DMS53 treated with DMSO at 0.1 percent for 48 hours (cell line): ENCODE data around the gene FAM9A.

ENCODE experiments used
- DNase-seq: peaks from one replicate; lab custom pipeline; 2025; ENCODE audit not compliant: unreplicated experiment; lab: John Stamatoyannopoulos, UW

Gene FAM9A

DNA sequence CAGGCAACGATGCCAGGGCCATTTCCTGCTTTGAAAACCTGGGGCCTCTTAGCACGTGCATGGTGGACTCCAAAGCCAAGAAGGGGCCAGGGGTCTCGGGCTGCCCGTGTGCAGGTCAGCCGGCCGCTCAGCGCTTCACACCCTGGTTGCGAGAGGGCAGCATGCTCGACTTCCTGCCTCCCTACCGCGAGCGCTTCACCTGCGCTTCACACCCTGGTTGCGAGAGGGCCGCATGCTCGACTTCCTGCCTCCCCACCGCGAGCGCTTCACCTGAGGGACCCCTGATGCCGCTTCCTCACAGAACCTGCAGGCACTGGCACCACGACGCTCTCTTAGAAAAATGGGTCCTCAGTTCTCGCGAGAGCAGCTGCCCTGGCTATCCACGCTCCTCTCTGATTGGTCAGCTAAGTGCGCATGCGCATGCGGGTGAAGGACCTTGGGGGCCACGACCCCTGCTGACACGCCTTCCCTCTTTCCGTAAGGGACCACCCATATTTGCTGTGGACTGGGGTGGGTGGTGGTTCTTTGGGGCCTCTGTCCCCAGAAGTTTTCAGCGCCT lies at the start of gene FAM9A:
Gene FAM9A (minus strand): TSS at position 343 of the 559 bp plus-strand sequence. CDS start 1,212 bp downstream, outside the sequence.
- DNase-seq, result no peak

DNA sequence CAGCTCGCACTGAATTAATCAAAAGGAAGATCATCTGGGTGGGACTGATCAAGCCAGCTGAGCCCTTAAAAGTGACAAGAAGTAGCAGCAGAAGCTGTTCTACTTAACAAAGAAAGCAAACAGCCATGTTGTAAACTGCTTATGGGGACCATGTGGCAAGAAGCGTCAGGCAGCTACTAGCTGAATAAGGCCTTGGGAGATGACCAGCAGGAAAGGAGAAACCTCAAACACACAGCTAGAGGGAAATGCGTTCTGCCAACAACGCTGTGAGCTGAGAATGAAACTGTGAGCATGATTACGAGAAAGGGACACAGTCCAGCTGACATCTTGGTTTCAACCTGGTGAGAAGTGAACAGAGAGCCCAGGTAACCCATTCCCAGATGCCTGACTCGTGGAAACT lies 49.3 kb upstream of the FAM9A start:
- DNase-seq, result no peak

DNA sequence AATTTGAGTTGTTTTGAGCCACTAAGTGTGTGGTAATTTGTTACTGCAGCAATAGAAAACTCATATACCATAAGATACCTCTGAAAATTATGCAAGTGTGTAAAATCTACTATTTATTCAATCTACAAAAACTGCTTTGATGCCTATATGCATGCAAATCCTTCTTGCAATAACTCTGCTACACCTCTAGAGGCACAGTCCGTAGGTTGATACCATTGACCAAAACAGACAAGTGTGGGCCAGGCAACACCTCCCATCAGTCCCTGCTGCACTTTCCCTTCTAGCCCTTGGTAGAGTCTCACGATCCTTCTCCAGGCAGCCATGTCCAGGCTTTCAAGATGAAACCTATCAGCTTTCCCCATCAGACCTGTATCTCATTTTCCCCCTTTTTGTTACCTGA lies 48.8 kb upstream of the FAM9A start:
- no peak for DNase-seq

DNA sequence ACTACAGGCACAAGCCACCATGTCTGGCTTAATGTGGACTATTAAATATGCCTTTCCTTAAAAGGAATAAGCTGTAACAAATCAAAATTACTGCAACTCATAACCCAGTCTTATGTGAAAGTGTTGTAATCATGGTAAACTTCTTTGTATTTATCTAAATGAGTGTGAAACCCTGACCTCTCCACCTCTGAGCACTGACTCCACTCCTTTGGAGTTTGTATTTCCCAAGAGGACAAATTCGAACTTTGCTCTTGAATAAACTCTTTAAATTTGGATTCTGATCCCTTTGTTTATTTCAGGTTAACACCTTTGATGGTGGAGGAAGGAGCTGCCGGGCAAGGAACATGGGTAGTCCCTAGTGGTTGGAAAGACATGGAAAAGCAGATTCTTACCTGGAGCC lies 48.3 kb upstream of the FAM9A start:
- DNase-seq, result no peak

DNA sequence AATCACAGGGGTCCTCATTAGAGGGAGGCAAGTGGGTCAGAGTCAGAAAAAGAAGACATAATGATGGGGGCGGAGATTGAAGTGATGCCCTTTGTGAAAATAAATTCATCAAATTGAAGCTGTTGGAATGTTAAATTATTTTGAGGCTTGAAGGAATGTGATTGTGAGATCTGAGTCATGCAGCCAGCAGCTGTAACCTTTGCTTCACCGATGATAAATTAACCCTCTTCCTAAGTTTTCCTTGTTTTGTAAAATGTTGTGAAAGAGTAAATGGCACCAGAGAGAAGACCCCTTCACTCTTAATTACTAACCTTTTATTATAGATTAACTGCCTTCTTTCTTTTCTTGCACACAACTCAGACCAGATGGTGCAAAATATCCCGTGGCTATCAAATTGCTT lies 47.7 kb upstream of the FAM9A start:
- DNase-seq, result no peak

DNA sequence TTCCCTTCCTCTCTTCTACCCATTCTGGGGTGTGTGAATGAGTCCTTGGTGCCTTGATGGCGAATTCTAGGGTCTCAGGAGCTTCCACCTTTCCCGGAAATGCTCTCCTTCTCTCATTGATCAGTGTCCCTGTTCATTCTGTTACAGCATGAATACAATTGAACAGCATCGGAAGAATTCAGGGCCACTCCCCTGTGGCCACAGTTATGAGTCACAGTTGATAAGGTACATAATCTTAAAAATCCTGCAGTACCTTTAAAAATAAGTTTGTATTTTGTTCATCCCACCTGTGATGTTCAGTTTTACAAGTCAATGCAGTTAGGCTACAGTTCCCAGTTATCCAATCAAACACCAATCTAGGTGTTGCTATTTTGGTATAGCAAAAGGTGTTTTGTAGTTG lies 47.3 kb upstream of the FAM9A start:
- no peak for DNase-seq

DNA sequence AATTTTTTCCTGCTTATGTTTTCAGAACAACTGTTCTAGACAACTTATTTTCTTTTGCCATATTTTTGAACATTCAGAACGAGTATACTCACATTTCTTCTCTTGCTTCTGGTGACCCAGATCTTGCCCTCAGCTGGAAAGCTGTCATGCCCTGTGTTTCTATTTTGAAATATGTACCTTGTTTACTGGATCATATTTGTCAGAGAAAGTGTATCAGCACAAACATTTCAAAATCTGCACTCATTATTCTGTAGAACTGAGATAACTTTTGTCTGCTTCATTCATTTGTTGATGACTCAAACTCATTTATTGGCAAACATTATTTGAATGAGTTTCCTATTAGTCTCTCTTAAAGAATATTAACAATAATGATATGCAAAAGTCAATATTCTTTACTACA lies 46.2 kb upstream of the FAM9A start:
- DNase-seq, result no peak

DNA sequence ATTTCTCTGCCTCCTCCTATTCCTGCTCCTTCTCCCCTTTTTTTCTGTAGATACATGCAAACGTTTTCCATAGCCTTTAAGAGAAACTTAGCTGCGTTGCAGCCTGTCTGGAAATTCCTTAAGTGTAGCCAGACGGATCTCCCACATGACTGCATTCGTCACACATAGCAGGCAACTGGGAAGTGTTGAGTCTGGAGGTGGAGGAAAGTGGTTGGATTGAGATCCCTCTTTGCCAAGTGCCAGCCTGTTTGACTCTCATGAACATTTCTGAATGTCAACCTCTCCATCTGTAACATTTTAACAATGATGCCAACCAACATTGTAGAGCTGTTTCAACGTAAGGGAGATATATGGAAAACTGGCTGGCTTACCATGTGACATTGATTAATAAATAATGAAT lies 45.1 kb upstream of the FAM9A start:
- peak; percentile 30 for DNase-seq

DNA sequence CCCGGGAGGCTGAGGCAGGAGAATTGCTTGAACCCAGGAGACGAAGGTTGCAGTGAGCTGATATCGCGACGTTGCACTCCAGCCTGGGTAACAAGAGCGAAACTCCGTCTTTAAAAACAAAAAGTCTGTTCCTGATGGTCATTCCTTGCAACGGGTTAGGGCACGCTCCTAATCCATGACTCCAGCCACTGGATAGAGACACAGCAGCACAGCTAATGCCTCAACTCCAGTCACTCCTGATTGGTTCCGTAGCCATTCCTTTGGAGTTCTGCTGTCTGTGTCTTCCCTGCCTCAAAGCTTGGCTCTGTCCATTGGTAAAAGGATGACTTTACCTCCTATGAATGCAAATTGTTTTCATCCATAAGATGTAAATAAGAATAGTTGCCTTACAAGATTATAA lies 44.3 kb upstream of the FAM9A start:
- no peak for DNase-seq

DNA sequence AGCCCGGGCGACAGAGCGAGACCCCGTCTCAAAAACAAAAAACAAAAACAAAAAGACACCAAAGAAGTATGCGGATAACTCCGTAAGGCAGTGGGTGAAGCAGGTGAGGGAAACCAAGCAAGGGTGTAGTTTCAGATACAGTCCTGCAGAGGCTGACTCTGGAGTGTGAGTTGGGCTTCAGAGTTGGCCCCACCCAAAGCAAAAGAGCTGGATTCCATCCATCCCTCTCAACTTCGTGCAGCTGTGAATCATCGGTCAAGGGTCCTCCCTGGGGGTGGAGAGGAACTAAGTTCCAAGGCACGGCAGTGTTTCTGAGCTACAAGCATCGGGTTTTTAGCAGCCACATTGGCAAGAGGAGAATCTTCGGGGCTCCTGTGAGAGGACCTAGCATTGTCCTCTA lies 43.9 kb upstream of the FAM9A start:
- DNase-seq, result no peak

DNA sequence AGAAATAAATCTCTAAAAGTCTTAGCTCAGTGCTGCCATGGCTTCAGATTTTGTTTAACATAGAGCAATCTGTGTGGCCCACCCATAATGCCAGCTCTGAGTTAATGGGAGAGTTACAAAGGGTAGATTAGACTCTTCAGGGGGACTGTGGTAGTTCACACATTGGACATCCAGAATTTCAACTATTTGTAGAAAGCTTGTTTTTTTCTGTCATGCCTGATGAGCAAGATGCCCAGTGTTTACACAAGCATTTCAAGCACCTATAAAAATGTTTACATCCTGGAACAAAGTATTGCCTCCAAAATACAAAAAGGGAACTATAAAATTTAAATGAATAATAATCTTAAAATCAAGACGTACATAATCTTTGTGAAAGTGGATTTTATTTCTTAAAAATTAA lies 43.0 kb upstream of the FAM9A start:
- no peak for DNase-seq

DNA sequence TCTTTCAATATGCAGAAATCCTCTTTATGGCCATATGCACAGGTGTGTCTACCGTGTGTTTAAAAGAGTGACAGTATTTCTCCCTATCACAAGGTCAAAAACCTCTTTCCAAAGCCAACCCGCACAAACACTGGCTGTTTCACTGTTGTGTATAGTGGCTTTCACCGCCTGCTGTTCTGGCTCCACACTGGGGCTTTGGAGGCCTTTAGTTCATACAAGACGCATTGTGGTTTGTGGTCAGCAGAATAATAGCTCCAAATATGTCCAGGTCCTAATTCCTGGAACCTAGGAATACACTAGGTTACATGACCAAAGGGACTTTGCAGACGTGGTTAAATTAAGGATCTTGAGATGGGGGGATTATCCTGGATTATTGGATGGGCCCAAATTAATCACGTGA lies 40.7 kb upstream of the FAM9A start:
- no peak for DNase-seq

DNA sequence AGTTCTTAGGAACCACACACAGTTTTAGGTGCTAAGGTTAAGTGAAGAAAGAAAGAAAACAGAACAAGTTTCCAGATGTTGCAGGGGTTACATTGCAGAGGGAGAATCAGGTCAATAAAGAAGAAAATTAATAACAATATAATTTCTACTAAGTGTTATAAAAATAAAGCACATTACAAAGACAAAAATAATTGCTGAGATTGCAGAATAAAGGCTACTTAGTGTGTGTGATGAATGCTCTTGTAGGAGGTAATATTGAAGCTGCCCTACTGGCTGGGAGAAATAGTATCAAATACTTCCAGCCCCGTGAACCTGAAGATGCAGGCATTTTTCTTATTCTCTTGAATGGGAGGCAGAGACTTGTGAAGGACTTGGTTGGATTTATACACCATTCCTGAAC lies 33.2 kb upstream of the FAM9A start:
- DNase-seq, result no peak

DNA sequence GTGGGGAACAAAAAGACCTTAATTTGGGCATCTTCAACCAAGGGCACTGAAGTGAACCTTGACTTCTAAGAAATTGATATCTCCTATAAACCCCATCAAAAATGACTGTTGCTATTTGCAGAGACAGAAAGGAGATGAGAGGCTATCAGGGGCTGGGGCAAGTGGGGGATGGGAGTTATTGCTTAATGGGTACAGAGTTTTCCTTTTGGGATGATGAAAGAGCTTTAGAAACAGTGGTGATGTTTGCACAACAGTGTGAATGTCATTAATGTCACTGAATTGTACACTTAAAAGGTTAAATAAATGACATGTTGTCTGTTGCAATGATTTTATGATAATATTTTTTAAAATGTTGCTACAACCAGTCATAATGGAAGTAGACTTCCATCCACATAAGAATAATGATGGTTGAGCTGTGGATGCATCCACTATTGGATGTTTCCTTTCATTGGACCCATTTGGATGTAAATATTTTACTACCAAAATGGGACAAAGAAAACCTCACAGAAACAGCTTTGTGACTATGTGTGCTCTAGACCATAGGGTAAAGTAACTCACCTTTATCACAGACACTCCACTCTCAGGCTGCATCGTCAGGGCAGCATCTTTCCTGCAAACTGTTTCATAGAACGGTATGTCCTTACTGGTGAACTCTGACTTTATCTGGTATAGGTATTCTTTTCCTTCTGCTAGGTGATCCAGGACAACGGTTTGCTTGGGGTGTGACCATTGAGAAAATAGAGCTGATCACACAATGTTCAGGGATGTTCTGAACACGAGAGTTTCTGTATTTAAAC lies 31.6 kb upstream of the FAM9A start:
- DNase-seq, result no peak

DNA sequence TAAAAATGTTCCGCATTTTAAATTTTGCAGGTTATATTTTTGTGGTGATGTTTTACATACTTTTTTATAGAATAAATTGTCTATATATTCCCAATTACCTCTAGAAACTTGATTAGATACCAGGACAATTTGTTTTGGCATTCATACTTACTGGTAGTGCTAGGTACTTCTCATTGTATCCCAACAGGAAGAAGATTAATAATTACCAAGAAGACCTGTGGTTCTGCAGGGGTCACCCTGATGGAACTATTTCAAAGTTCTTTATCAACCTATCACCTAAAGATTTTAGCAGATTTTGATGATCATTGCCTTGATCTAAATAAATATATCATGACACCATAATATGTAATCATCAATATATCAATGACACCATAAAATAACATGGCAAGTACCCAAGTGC lies 22.5 kb upstream of the FAM9A start:
- DNase-seq, result no peak

DNA sequence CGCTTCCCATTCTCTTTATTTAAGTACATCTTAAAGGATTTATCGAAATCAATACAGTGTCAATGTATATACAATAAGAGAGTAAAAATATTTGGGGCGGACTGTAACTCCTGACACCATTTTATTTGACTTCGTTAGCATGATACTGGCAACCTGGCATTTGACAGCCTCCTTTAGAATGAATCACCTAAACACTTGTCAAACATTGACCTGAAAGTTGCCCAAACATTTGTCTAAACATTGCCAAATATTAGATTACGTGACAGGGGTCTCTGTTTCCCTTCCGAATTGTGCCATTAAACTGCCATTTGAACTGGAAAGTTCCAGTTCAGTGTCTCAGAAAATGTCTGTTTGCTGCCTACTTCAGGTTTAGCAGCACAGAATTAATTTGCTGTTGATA lies 20.8 kb upstream of the FAM9A start:
- no peak for DNase-seq

DNA sequence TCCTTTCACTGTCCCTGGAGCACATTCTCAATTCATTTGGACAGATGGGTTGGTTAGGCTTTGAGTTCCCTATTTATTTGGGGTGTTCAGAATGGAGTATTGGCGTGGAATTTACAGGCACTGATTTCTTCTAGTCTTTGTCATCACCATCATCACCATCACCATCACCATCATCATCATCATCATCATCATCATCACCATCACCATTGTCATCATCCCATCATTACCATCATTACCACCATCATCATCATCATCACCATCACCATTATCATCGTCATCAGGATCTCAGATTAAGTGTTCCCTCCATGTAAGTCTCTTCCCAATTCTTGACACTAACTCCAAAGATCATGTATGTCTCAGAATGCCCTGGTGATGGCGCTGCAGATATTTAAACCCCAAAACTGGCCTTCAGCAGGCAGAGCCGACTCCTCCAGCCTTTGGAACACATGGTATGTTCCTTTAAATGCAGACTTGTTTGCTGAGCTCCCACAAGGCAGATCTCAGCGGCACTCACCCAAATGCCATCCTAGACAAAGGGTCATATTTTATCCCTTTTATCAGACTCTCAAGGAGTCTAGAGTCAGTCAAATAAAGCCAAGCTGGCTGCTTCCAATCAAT lies 19.8 kb upstream of the FAM9A start:
- no peak for DNase-seq

DNA sequence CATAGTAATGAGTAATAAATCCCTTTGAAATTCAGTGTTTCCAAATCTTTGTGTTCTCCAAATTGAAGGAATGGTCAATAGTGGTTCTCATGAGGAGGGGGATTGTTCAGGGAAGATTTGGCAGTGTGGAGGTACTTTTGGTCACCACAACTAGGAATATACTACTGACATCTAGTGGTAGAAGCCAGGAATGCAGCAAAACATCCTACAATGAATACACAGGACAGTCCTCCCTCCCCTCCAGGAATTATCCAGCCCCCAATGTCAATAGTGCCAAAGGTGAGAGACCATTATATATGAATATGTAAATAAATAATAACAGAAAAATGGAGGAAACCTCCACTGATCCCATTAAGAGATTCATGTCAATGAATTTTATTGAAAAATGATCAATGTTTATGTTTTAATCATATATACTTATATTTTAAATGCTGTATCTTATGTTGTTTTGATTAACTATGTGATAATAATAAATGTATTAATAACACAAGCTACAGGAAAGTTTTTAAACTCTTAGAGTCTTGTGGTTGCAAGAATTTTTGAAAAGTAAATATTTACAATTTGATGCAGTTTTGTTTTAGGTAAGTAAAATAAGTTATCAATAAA lies 14.4 kb upstream of the FAM9A start:
- DNase-seq, result no peak

DNA sequence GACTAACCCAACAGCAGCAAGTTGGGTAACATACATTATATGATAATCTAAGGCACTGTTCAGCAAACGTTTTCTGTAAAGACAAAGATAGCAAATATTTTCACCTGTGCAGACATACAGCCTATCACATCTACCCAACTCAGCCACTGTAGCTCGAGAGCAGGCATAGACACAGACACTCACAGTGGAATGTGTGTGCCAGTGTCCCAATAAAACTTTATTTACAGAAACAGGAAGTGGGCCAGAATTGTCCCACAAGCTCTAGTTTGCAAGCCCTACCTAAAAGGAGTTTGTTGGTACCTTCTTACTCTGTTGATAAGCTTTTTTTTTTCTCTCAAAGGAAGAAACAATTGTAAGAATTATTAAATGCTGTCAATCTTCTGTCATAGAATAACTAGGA lies 11.9 kb upstream of the FAM9A start:
- no peak for DNase-seq

DNA sequence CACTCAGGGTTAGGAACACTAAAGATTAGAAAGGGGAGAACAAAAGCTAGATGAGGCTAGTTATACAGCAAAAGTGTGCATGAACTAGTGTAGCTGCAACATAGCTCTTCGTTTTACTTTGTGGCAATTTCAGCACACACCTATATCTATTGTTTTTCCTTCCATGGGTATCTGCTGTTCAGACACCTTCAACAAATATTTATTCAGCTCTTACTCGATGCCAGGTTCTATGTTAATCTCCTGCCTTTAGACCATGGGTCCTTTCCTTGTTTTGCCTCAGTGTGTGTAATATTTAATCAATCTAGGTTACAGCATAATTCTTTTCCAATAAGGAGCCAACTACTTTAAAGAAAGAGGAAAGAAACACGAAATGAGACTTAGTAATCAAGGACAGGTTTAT lies 10.4 kb upstream of the FAM9A start:
- peak; percentile 23 for DNase-seq

DNA sequence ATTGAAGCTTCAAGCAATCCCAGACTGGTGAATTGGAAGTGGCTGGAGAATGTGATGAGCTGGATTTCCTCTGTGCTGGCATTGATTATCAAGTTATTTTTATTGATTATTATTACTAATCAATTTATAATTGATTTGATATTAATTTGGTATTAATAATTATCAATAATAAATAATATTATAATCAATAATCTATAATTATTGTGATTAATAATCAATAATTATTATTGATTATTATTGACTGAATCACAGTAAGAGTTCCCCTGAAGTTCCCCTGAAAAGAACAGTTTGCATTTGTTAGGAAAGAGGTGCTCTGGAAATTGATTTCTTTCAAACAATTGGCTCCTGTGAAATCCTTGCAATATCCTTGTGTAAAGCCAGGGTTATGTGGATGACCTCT lies 7.5 kb upstream of the FAM9A start:
- no peak for DNase-seq

DNA sequence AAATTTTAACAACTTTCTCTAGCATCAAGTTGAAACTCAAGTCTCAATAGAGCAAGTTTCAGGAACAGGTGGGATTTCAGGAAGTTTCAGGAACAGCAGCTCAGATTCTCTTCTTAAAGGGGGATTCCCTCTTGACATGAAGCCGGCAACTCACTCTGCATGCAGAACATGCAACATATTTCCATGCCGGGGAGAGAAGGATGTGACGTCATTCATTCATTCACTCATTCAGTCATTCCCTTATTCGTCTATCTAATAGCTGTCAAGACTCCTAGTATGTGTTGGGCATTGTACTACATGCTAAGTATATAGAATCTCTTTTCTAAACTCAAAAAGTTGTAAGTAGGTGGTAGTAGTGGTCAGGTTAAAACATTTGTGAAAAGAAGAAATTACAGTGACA lies 4.8 kb upstream of the FAM9A start:
- DNase-seq, result no peak
